GM12891 (cell line): ENCODE data around the gene CDC25C.

Experiments used
- PAX5 ChIP-seq: IDR thresholded peaks from 2 replicates; pipeline ENCODE4 v1.6.1; 2011; ENCODE audit warnings: low read length, moderate library complexity, mild to moderate bottlenecking; ENCODE audit not compliant: insufficient read depth, severe bottlenecking
- POLR2A ChIP-seq: IDR thresholded peaks from 2 replicates; pipeline ENCODE4 v1.6.1; 2011; ENCODE audit warnings: low read depth, low read length, control low read depth
- POLR2AphosphoS5 ChIP-seq: IDR thresholded peaks from 2 replicates; pipeline ENCODE4 v1.6.1; 2011; ENCODE audit warnings: low read depth, low read length, control low read depth
- POU2F2 ChIP-seq: IDR thresholded peaks from 2 replicates; pipeline ENCODE4 v1.6.1; 2011; ENCODE audit warnings: low read depth, mild to moderate bottlenecking, control low read depth, low read length, moderate library complexity
- SPI1 ChIP-seq: IDR thresholded peaks from 2 replicates; pipeline ENCODE4 v1.6.1; 2011; ENCODE audit warnings: low read depth, low read length, control low read depth
- TAF1 ChIP-seq: IDR thresholded peaks from 2 replicates; pipeline ENCODE4 v1.6.1; 2011; ENCODE audit warnings: low read depth, low read length, control low read depth

GRCh38 chr5:138344887-138345622 is 13.5 kb upstream of the CDC25C start:
- TF ChIP-seq POLR2A (no peak), POLR2AphosphoS5 (no peak), TAF1 (no peak), PAX5 (no peak), SPI1 (no peak), POU2F2 (no peak)
